Natural killer cell treated with Interleukin-12 subunit alpha and Interleukin-12 subunit beta and Interleukin-15 and Interleukin-18, amount 100 ng/mL, for 72 hours (primary cell): ENCODE measurements around the gene SLC16A10. TPM values are rescaled to one million over a fixed set of nuclear protein-coding genes. Genes with fewer than 3 reads are reported as not detected.

Experiments used
- ATAC-seq, 2 donors: fragments of 150-1000 bp; cut with Tn5 transposase in 1 of 2; sonication (Bioruptor Pico), chemical (Tn5 transposase) in 1 of 2; 2 replicates each; pipeline ENCODE4 v1.10.0; 2021
- DNase-seq: peaks from one replicate; pipeline ENCODE4 v3.0.0; 2022; ENCODE audit warnings: low spot score
- H3K27ac Mint-ChIP-seq, 2 donors: 1 replicate in 1 of 2; 2 replicates in 1 of 2; pipeline ENCODE4 v1.8.0; 2022; ENCODE audit warnings: mixed read lengths in 2 of 2, mild to moderate bottlenecking in 1 of 2, moderate library complexity in 1 of 2
- H3K27me3 Mint-ChIP-seq, 2 donors: 1 replicate in 1 of 2; 2 replicates in 1 of 2; pipeline ENCODE4 v1.8.0; 2022; ENCODE audit warnings: mixed read lengths in 2 of 2
- H3K36me3 Mint-ChIP-seq: one replicate; pipeline ENCODE4 v1.8.0; 2022; ENCODE audit warnings: mixed read lengths
- H3K4me1 Mint-ChIP-seq, 2 donors: 1 replicate in 1 of 2; 2 replicates in 1 of 2; pipeline ENCODE4 v1.8.0; 2022; ENCODE audit warnings: low read depth in 2 of 2, mixed read lengths in 2 of 2, mild to moderate bottlenecking in 1 of 2
- H3K4me3 Mint-ChIP-seq: one replicate; pipeline ENCODE4 v1.8.0; 2022; ENCODE audit warnings: mixed read lengths
- H3K9me3 Mint-ChIP-seq: 2 replicates; pipeline ENCODE4 v1.8.0; 2022; ENCODE audit warnings: mixed read lengths
- total RNA-seq, 2 donors: library from RNA; stranded (reverse); gene quantifications; one replicate each; pipeline ENCODE4 v1.2.3, GENCODE V29; 2022

Gene SLC16A10
- total RNA-seq, 2 donors from 2014 or later, result 0.48 to 0.59 TPM

DNA sequence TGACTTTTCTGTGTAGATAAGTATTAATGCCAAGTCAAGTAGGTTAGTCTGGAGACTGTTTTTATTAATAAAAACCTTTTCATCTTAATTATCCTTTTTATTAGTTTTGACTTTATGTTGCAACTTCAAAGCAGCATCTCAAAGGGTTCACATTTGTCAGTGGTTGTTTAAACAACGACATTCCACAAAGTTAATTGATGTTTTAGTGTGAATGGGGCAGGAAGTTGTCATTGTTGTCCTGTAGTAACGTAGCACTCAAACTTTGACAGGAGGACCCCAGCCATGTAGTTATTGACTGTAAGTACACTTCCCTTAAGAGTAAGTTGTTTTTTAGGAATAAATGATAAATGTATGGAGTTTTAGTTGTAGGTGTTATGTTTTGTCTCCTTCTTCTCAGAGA lies 11.3 kb downstream of the SLC16A10 start:
- DNase-seq (no peak), ATAC-seq (no peak)
- no peak overlapping the region for H3K27ac Mint-ChIP-seq
- H3K4me1 Mint-ChIP-seq, result no peaks in the 10 kb centered on the region
- no peaks in the 10 kb centered on the region for H3K36me3 Mint-ChIP-seq
- H3K27me3 Mint-ChIP-seq, result peaks cover 11 to 16% of the 10 kb centered on the region in 2 donors
- no peak overlapping the region for H3K4me3 Mint-ChIP-seq
- H3K9me3 Mint-ChIP-seq, result no peaks in the 10 kb centered on the region

DNA sequence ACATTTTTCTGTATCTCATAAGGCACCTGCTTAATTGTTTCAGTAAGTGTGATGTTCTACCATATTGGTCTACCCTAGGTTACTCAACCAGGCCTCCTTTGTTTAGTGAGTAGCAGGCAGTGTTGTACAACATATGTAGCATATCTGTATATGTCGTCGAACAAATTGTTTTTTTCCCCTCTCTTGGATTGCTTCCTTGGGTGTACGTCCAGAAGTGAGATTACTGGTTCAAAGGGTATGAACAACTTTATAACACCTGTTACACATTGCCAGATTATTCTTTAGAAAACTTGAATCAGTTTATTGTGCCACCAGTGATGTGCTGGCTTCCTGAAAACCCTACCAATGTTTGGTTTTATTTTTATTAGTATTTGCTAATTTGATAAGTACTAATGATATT lies 14.7 kb downstream of the SLC16A10 start:
- Mint-ChIP-seq H3K36me3 (peaks cover under 1% of the 10 kb centered on the region), H3K4me1 (no peaks in the 10 kb centered on the region), H3K27me3 (peaks cover 10 to 26% of the 10 kb centered on the region in 2 donors), H3K27ac (no peak overlapping the region), H3K9me3 (no peaks in the 10 kb centered on the region), H3K4me3 (no peak overlapping the region)
- DNase-seq (no peak), ATAC-seq (no peak)

DNA sequence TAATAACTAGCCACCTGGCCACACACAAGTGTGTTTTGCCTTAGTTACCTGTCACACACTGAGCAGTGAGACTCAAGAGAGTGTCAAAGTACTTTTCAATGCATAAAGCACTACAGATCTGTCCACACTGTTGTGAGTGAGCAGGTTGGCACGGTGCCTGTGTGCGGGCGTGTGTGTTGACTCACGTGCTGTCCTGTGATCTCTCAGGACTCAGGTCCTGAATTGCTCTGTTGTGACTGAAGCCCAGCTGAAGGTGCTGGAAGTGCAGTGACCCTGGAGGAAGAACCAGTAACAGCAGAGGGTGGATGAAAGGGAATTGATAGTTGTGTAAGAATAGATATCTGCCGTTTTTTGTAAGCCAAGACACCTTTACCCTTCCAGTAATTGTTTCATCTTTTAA lies 18.3 kb downstream of the SLC16A10 start:
- peaks cover 0 to 7% of the 10 kb centered on the region in 2 donors for H3K4me1 Mint-ChIP-seq
- no peak overlapping the region for H3K4me3 Mint-ChIP-seq
- H3K27ac Mint-ChIP-seq, result no peak overlapping the region
- DNase-seq, result no peak
- peak in 1 of 2 donors; percentile 27 for ATAC-seq
- H3K9me3 Mint-ChIP-seq, result no peaks in the 10 kb centered on the region
- H3K36me3 Mint-ChIP-seq, result peaks cover 6% of the 10 kb centered on the region
- peaks cover 17 to 41% of the 10 kb centered on the region in 2 donors for H3K27me3 Mint-ChIP-seq

DNA sequence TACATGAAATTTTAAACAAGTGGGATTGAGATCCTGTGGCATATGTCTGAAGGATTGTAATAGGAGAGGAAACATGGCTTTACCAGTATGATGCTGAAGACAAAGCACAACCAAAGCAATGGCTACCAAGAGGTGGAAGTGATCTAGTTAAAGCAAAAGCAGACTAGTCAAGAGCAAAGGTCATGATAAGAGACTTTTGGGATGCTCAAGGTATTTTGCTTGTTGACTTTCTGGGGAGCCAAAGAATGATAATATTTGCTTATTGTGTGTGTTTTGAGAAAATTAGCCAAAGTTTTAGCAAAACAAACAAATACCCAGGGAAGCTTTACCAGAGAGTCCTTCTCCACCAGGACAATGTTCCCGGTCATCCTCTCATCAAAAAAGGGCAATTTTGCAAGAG lies 20.3 kb downstream of the SLC16A10 start:
- H3K36me3 Mint-ChIP-seq, result peaks cover 6% of the 10 kb centered on the region
- no peak overlapping the region for H3K27ac Mint-ChIP-seq
- DNase-seq (no peak), ATAC-seq (no peak)
- no peaks in the 10 kb centered on the region for H3K9me3 Mint-ChIP-seq
- peaks cover 20 to 47% of the 10 kb centered on the region in 2 donors for H3K27me3 Mint-ChIP-seq
- no peak overlapping the region for H3K4me3 Mint-ChIP-seq
- H3K4me1 Mint-ChIP-seq, result peaks cover 0 to 8% of the 10 kb centered on the region in 2 donors

DNA sequence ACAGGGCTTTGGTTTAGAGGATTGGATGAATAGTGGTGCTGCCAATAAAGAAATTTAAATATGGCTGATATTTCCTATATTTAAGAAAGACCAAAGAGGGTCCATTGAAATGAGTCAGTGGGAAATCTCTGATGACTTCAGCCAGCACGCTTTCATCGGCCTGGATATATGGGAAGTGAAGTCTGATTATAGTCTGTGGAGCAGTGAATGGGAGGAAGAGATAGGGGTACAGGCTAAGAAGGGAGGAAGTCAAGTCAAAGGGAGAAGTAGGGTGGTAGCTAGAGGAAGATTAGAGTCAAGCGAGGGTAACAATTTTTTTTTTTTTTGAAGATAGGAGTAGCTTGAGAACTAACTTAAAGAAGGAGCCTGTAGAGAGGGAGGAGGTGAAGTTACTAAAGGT lies 22.7 kb downstream of the SLC16A10 start:
- Mint-ChIP-seq H3K27ac (no peak overlapping the region), H3K4me3 (no peak overlapping the region), H3K9me3 (no peaks in the 10 kb centered on the region), H3K27me3 (peaks cover 19 to 38% of the 10 kb centered on the region in 2 donors), H3K4me1 (peaks cover 7 to 13% of the 10 kb centered on the region in 2 donors), H3K36me3 (peaks cover 6% of the 10 kb centered on the region)
- ATAC-seq (no peak), DNase-seq (no peak)

DNA sequence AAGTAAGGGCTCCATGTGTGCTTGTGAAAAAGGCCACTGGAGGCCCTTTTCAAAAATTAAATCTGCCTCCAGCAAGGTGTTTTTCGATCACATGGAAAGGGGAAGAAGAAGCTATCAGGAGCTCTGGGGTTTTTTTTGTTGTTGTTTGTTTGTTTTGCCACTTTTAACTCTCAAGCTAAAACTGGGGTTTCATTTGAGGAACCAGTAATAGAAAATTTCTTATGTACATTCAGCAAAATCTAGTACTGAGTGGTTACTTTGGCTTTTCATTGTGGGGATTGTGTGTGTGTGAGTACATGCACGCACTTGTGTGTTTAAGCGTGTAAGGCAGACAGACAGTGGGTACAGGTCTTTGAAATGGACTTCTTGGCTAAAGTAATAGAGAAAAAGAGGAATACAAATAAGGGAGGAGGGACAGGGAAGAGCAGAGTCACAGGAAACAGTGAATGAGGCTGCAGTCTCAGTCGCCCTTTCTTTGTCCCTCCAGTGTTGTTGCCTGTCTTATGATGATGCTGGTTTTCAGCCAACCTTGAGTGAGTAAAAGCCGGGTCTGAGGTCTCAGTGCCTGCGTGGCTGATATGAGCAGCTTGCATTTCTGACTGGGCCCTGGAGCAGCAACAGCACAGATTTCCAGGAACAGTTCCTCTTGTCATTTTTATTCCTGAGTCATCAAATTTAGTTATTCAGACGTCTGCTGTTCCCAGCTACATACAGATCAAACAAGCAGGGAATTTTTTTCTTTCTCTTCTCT lies 26.2 kb downstream of the SLC16A10 start:
- no peak for ATAC-seq
- H3K27me3 Mint-ChIP-seq, result peaks cover 14 to 15% of the 10 kb centered on the region in 2 donors

DNA sequence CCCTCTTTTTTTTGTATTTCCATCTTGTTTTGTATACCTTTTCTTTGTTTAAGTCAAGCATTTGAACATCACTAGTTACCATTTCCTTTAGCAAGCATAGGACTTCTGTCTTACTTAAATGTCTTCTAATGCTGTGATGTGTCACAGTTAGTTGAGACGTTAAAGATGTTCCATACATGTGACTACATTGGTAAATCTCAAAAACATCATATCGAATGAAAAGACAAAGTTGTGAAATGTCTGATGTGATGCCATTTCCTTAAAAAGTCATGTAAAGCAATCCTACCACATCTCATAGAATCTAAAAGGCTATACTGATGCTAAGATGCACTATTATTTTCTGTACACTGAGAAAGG lies 26.8 kb downstream of the SLC16A10 start:
- H3K36me3 Mint-ChIP-seq, result no peaks in the 10 kb centered on the region
- H3K27ac Mint-ChIP-seq, result peak overlapping the region in 1 of 2 donors; percentile 36
- H3K4me1 Mint-ChIP-seq, result peaks cover 7 to 13% of the 10 kb centered on the region in 2 donors
- no peak for ATAC-seq
- no peak for DNase-seq
- no peaks in the 10 kb centered on the region for H3K9me3 Mint-ChIP-seq
- H3K27me3 Mint-ChIP-seq, result peaks cover 14 to 15% of the 10 kb centered on the region in 2 donors
- H3K4me3 Mint-ChIP-seq, result no peak overlapping the region

More for the DNA sequence above, 26.2 kb downstream of the SLC16A10 start:
- no peaks in the 10 kb centered on the region for H3K9me3 Mint-ChIP-seq
- H3K36me3 Mint-ChIP-seq, result no peaks in the 10 kb centered on the region
- H3K4me1 Mint-ChIP-seq, result peaks cover 7 to 13% of the 10 kb centered on the region in 2 donors
- no peak for DNase-seq
- H3K4me3 Mint-ChIP-seq, result no peak overlapping the region
- H3K27ac Mint-ChIP-seq, result peak overlapping the region in 1 of 2 donors; percentile 36

DNA sequence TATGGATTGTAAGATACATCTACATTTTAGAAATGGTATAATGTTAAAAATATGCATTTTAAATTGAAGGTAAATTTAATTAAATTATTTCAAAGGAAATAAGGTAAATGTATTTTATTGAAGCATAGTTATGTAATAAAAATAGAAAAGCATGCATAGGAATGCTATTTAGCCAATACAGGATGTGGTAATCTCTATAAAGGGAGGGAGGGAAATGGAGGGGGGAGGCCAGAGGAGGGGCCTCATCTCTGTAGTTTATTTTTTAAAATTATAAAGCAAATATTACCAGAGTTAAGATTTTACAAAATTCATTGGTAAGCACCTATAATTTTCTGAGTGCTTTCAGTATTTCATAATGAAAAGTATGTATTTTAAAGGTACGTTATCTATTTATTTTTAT lies 27.2 kb downstream of the SLC16A10 start:
- H3K36me3 Mint-ChIP-seq, result no peaks in the 10 kb centered on the region

DNA sequence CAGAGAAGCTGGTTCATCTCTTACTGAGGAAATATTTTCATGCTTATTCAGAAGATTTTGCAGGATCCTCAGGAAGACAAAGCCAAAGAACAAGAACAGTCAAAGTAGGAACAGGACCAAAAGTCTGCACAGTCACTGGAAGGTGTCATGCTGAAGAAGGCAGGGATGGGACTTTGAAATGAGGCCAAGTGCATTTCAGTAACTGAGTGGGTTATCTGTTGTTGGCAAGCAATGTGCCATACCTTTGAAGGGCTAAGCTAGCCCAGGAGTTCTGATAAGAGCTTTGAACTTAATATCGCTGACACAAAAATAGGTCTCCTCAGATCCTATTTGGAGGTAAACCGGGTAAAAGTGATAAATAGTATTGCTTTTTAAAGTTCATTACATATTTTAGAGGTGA lies 31.5 kb downstream of the SLC16A10 start:
- H3K27ac Mint-ChIP-seq, result no peak overlapping the region
- H3K4me1 Mint-ChIP-seq, result peaks cover 15 to 20% of the 10 kb centered on the region in 2 donors
- H3K4me3 Mint-ChIP-seq, result no peak overlapping the region
- H3K9me3 Mint-ChIP-seq, result no peaks in the 10 kb centered on the region
- ATAC-seq (no peak), DNase-seq (no peak)
- H3K36me3 Mint-ChIP-seq, result no peaks in the 10 kb centered on the region
- H3K27me3 Mint-ChIP-seq, result peaks cover 0 to 4% of the 10 kb centered on the region in 2 donors

More for the DNA sequence above, 27.2 kb downstream of the SLC16A10 start:
- Mint-ChIP-seq H3K27ac (no peak overlapping the region), H3K4me3 (no peak overlapping the region), H3K9me3 (no peaks in the 10 kb centered on the region), H3K27me3 (peaks cover 14 to 15% of the 10 kb centered on the region in 2 donors), H3K4me1 (peaks cover 7 to 13% of the 10 kb centered on the region in 2 donors)
- DNase-seq (no peak), ATAC-seq (no peak)

DNA sequence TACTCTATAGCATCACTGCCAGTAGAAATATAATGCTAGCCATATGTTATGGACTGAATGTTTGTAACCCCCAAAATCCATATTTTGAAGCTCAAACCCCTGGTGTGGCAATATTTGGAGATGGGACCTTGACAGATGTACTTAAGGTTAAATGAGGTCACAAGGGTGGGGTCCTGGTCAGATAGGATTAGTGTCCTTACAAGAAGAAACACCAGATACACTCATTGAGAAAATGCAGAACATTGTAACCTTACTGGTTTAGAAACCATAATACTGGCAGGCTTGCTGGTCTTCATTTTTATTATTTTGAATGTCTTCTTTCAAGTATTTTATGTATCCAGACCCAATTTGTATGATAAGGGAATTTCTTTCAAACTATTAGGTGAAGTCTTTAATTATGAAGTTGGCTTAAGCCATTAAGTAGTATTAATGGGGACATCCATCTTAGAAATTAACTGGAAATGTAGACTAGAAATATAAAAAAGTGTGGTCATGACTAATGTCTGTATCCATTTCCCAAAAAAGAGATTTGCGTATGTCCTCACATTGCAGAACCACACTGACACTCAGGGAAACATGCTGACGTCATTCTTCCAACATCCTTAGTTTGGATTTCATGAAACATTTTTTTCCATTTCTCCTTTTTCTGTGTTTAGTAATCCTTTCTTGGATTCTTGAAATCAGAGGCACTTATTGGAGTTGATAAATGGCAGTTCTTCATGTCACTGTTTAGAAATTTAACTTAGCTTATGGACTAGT lies 32.4 kb downstream of the SLC16A10 start:
- Mint-ChIP-seq H3K27me3 (peaks cover 0 to 2% of the 10 kb centered on the region in 2 donors), H3K4me3 (no peak overlapping the region), H3K27ac (no peak overlapping the region), H3K4me1 (peaks cover 11 to 16% of the 10 kb centered on the region in 2 donors), H3K9me3 (no peaks in the 10 kb centered on the region), H3K36me3 (no peaks in the 10 kb centered on the region)
- ATAC-seq, result no peak
- DNase-seq, result no peak

DNA sequence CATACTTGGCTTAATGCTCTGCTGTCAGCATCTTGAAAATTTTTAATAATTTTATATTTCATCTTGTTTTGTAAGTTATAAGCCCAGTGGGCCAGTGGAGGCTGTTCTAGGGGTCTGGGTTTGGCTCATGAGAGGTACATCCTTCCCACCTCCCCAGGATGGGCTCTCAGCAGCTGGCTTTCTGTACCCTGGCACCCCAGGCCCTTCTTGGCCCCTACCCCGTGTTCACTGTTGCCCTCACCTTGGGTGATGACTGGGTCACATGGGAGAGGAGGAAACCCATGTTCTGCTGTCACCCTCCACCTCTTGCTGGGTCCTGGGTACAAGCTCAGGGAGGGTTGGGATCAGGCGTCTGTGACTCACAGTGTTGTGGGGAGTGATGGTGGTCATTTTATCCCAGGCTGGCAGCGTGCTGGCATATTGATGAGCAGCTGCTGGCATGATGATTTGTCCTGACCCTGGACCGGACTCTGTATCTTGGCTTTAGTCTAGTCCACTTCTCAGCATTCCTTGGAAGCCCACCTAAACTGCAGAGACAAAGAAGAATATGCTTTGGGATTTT lies 34.6 kb downstream of the SLC16A10 start:
- ATAC-seq (no peak), DNase-seq (no peak)
- Mint-ChIP-seq H3K4me1 (peaks cover 11 to 16% of the 10 kb centered on the region in 2 donors), H3K9me3 (no peaks in the 10 kb centered on the region), H3K27me3 (peaks cover 0 to under 1% of the 10 kb centered on the region in 2 donors), H3K4me3 (no peak overlapping the region), H3K27ac (no peak overlapping the region), H3K36me3 (no peaks in the 10 kb centered on the region)

DNA sequence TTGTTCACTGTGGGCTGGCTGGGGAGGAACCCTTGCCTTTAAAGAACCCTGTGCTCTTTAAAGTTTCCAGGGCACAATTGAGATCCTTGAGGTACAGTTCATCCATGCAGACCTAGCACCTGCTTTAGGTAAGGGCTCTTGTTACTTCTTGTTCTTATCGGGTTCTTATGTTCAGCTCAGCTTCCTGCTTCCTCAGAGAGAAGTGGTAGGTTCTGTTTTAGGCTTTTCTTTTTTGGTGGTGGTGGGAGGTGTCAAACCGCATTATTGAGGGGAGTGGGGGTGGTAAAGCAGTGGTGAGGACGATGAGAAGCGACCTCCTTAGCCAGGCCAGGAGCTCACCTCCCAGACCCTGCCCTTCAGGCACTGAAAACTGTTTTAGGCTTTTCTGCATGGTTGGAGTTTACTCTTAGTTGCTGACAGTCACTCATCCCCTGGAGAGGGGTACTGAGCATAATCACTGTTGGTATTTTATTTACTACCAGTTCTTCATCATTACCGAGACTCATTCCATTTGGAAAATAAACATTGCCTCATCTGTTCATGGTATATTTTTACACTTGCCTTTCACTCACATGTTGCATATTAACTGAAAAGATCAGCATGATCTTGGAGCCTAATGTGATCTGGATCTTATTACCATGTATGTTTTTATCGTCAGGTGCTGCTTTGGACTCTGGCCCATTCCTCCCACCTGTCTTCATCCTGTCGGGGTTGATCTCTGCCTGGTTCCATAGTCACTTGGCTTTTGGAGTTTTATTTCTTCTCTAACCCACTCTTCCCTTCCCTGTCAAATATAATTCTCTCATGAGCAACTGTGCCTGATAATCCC lies 35.4 kb downstream of the SLC16A10 start:
- no peak overlapping the region for H3K27ac Mint-ChIP-seq
- ATAC-seq, result peak; percentile 28 to 31
- H3K4me1 Mint-ChIP-seq, result peaks cover 11 to 16% of the 10 kb centered on the region in 2 donors
- no peak for DNase-seq
- peak overlapping the region; percentile 6 for H3K4me3 Mint-ChIP-seq
- H3K9me3 Mint-ChIP-seq, result no peaks in the 10 kb centered on the region
- H3K27me3 Mint-ChIP-seq, result peaks cover 5 to 8% of the 10 kb centered on the region in 2 donors
- no peaks in the 10 kb centered on the region for H3K36me3 Mint-ChIP-seq

DNA sequence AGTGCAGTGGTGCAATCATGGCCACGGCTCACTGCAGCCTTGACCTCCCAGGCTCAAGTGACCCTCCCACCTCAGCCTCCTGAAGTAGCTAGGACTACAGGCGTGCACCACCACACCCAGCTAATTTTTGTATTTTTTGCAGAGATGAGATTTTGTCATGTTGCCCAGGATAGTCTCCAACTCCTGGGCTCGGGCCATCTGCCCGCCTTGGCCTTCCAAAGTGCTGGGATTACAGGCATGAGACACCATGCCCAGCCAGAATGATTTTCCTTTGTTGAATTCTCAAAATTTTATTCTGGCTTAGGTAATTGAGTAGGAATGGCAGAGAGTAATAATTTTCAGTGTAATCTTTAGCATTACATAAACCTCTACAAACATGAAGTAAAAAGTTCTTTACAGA lies 37.1 kb downstream of the SLC16A10 start:
- Mint-ChIP-seq H3K27me3 (peaks cover 5 to 14% of the 10 kb centered on the region in 2 donors), H3K4me1 (peaks cover 11 to 16% of the 10 kb centered on the region in 2 donors), H3K27ac (no peak overlapping the region)

More for the DNA sequence above, 37.1 kb downstream of the SLC16A10 start:
- no peak for DNase-seq
- no peak overlapping the region for H3K4me3 Mint-ChIP-seq
- ATAC-seq, result no peak
- no peaks in the 10 kb centered on the region for H3K36me3 Mint-ChIP-seq
- H3K9me3 Mint-ChIP-seq, result no peaks in the 10 kb centered on the region
